Activated CD4-positive, alpha-beta T cell treated with anti-CD3 and anti-CD28 coated beads, Interleukin-2, amount 10 ng/mL, durations not matched to agents 7 days and 5 days (primary cell): ENCODE data around the gene XXYLT1. TPM values are rescaled to one million over a fixed set of nuclear protein-coding genes. Genes with fewer than 3 reads are reported as not detected.
"Not testable (repeated sequence)": the region's sequence is repeated elsewhere in the genome, so short reads cannot be mapped to it uniquely, and the experiment has no call there.

Experiments used
- CTCF ChIA-PET: fragments of 350-600 bp; sonication (Branson Sonifier 250); formaldehyde crosslinking; loops from one replicate; lab custom pipeline; 2021; ENCODE audit warnings: antibody characterized with exemption; lab: Charles Lee
- POLR2A ChIA-PET: fragments of 350-600 bp; sonication (Branson Sonifier 250); formaldehyde crosslinking; loops from one replicate; lab custom pipeline; 2021; ENCODE audit warnings: antibody characterized with exemption; lab: Charles Lee
- DNase-seq: peaks from one replicate; pipeline ENCODE4 v3.0.0-alpha.2; 2020
- H3K27ac Mint-ChIP-seq: one replicate; pipeline ENCODE4 v1.8.0; 2021; ENCODE audit warnings: mild to moderate bottlenecking, moderate library complexity, mixed read lengths
- H3K27me3 Mint-ChIP-seq: one replicate; pipeline ENCODE4 v1.8.0; 2021; ENCODE audit warnings: mixed read lengths
- H3K36me3 Mint-ChIP-seq: one replicate; pipeline ENCODE4 v1.8.0; 2021; ENCODE audit warnings: low read depth, mixed read lengths
- H3K4me1 Mint-ChIP-seq: one replicate; pipeline ENCODE4 v1.8.0; 2021; ENCODE audit warnings: mixed read lengths
- H3K4me3 Mint-ChIP-seq: one replicate; pipeline ENCODE4 v1.8.0; 2021; ENCODE audit warnings: mild to moderate bottlenecking, moderate library complexity, mixed read lengths
- H3K9me3 Mint-ChIP-seq: one replicate; pipeline ENCODE4 v1.8.0; 2021; ENCODE audit warnings: mixed read lengths
- total RNA-seq, 2 experiments: library from RNA; stranded (reverse); gene quantifications; one replicate each; pipeline ENCODE4 v1.2.3, GENCODE V29; 2021

The XXYLT1 gene
- total RNA-seq, 2 experiments from 2014 or later, result 7.7 to 7.8 TPM

DNA sequence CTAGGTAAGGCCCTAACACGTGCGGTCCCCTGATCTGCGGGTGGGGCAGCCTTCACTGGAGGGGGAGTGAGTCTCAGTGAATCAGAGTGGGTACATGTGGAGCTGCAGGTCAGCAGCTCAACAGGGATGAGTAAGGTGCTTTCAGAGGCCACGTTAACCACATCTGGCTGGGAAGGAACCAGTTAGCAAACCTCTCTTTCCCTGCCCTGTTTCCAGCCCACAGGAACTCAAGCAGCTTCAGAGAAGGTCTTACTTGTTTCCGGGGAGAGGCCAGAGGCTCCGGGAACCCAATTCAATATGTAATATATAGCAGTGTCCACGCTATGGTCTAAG lies 175.3 kb downstream of the XXYLT1 start:
- CTCF ChIA-PET, result no interaction called here
- Mint-ChIP-seq H3K4me3 (no peak overlapping the region), H3K27ac (no peak overlapping the region)

DNA sequence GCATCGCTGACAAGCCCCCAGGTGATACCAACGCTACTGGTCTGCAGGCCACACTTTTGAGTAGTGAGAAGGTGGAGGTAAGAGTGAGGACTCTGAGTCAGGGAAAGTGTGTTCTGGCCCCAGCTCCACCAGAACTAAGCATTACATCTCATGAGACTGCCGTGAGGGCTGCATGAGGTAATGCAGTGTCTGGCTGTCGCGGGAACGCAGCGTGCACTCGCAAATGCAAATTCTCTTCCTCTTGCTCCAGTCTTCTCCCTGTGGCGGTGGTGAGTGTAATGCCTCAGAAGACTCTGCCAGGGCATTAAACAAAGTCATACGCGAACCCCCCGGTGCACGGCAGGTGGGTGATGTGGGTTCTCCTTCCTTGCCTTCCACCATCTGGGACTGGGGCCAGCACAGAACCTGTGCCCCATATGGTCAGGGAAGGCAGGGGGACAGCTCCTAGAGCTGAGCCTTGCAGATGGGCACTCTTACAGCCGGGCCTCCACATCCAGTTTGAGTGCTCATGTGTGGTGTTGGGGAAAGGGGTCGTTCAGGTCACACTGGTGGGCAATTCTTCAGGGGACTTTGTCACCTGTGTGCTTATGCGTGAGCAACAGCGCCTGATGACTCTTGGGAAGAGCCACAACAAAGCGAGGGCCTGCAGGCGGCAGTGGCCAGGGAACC lies 175.8 kb downstream of the XXYLT1 start:
- Mint-ChIP-seq H3K4me1 (peaks cover 10% of the 10 kb centered on the region), H3K4me3 (no peak overlapping the region), H3K27me3 (no peaks in the 10 kb centered on the region), H3K9me3 (no peaks in the 10 kb centered on the region), H3K36me3 (no peaks in the 10 kb centered on the region), H3K27ac (no peak overlapping the region)
- ChIA-PET CTCF (no interaction called here), POLR2A (no interaction called here)
- DNase-seq, result no peak

More for the DNA sequence above, 175.3 kb downstream of the XXYLT1 start:
- no peaks in the 10 kb centered on the region for H3K36me3 Mint-ChIP-seq
- POLR2A ChIA-PET, result no interaction called here
- no peak for DNase-seq
- H3K4me1 Mint-ChIP-seq, result peaks cover 14% of the 10 kb centered on the region
- H3K9me3 Mint-ChIP-seq, result no peaks in the 10 kb centered on the region
- H3K27me3 Mint-ChIP-seq, result no peaks in the 10 kb centered on the region

DNA sequence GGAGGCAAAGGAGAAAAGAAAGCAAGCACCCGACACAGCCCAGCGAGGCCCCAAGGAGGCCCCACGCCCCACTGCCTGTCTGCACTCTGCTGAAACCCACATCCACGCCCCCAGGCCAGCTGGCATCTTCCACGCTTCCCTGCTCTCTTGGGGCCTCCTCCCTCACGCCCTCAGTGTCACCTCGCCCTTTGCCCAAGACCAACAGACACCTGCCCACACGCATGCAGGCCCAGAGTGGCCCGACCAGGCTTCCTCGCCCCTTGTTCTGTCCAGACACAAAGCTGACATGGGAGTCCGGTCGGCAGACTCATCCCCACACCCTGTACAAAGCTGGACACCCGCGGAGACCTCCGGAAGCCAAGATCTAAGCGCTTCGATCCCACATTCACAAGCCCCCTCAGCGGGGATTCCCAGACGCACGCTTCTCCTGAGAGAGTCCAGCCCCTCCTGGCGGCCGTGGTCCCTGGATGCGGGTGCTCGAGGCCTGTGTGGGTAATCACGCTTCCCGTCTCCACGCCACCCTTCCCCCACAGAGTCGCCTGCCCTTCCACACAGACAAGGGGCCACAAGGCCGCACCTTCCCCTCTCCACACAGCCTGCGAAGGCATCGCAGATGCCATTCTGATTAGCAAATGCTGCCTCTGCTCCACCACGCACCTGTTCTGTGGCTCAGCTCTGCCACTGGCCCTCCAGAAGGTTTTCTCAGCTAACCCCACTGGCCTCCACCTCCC lies 176.6 kb downstream of the XXYLT1 start:
- no peaks in the 10 kb centered on the region for H3K9me3 Mint-ChIP-seq
- no peaks in the 10 kb centered on the region for H3K36me3 Mint-ChIP-seq
- no peak for DNase-seq
- POLR2A ChIA-PET, result no interaction called here
- CTCF ChIA-PET, result no interaction called here
- H3K27me3 Mint-ChIP-seq, result no peaks in the 10 kb centered on the region
- no peak overlapping the region for H3K27ac Mint-ChIP-seq
- peaks cover 10% of the 10 kb centered on the region for H3K4me1 Mint-ChIP-seq
- no peak overlapping the region for H3K4me3 Mint-ChIP-seq

DNA sequence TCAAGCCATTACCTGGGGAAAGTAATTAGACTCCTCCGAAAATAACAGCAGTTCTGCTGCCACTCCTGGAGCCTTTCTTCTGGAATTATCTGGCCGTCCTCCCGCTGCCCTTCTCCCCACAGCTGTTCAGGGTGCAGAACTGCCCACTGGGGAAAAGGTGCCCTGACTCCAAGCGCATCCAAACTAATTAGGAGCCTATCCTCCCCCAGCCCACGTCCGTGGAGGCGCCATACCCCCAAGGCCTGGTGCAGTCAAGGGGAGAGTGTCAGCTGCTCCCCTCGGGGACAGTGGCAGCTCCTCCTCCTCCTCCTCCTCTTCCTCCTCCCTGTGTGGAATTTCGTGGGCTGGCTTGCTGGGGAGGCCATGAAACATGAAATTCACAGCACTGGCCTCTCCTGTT lies 177.2 kb downstream of the XXYLT1 start:
- CTCF ChIA-PET, result no interaction called here
- no peak for DNase-seq
- POLR2A ChIA-PET, result no interaction called here

DNA sequence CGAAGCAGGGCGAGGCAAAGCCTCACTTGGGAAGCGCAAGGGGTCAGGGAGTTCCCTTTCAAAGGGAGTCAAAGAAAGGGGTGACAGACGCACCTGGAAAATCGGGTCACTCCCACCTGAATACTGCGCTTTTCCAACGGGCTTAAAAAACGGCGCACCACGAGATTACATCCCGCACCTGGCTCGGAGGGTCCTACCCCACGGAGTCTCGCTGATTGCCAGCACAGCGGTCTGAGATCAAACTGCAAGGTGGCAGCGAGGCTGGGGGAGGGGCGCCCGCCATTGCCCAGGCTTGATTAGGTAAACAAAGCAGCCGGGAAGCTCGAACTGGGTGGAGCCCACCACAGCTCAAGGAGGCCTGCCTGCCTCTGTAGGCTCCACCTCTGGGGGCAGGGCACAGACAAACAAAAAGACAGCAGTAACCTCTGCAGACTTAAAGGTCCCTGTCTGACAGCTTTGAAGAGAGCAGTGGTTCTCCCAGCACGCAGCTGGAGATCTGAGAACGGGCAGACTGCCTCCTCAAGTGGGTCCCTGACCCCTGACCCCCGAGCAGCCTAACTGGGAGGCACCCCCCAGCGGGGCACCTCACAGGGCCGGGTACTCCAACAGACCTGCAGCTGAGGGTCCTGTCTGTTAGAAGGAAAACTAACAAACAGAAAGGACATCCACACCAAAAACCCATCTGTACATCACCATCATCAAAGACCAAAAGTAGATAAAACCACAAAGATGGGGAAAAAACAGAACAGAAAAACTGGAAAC lies 182.9 kb downstream of the XXYLT1 start:
- CTCF ChIA-PET, result interaction anchor here (0.7 kb wide), 1 partner anchor 26 kb away, joined by 3 read pairs; no protein-coding TSS in a partner anchor
- H3K27me3 Mint-ChIP-seq, H3K36me3 Mint-ChIP-seq, POLR2A ChIA-PET, H3K27ac Mint-ChIP-seq, DNase-seq, H3K9me3 Mint-ChIP-seq: not testable (repeated sequence)
- Mint-ChIP-seq H3K4me1 (peaks cover 12% of the 10 kb centered on the region), H3K4me3 (peak overlapping the region; percentile 22)

More for the DNA sequence above, 177.2 kb downstream of the XXYLT1 start:
- Mint-ChIP-seq H3K4me1 (peaks cover 10% of the 10 kb centered on the region), H3K27ac (no peak overlapping the region), H3K9me3 (no peaks in the 10 kb centered on the region), H3K27me3 (no peaks in the 10 kb centered on the region), H3K36me3 (no peaks in the 10 kb centered on the region), H3K4me3 (no peak overlapping the region)

DNA sequence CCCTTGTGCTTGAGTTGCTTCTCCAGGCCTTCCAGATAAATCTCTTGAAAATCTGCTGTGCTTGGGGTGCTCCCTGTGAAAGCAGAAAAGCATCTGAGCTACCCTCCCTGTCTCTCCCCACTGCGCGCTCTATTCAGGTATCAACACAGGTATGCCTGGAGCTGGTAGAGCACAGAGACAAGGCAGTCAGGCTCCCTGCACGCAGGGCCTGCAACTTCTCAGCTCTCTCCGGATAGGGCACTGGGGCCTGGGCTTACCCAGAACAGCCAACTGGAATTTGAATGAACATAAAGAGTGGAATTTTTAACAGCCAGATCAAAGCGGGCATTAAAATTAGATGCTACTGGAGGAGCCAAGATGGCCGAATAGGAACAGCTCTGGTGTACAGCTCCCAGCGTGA lies 183.6 kb downstream of the XXYLT1 start:
- H3K4me1 Mint-ChIP-seq, result peaks cover 12% of the 10 kb centered on the region
- H3K27ac Mint-ChIP-seq, result no peak overlapping the region
- no peak for DNase-seq

DNA sequence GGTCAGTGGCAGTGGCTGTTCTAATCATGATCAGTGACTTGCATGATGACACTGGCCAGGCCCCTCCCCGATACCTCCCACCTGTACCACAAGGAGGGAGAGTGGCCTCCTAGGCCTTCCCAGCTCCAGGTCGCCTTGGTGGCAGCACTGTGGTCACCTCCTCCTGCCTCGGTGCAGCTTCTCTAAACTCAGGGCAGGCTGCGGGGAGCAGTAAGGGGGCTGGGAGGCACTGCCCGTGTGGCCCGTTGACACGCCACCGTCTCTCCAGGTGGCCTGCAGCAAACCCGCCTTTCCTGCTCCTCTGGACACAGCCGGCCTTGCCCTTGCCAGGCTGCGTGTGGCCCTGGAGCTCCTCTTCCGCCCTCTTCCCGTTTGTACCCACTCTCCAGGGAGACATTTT lies 184.1 kb downstream of the XXYLT1 start:
- no peak for DNase-seq
- no peaks in the 10 kb centered on the region for H3K27me3 Mint-ChIP-seq
- no peak overlapping the region for H3K4me3 Mint-ChIP-seq
- ChIA-PET CTCF (interaction anchor here (1.2 kb wide), 1 partner anchor 23 kb away, joined by 3 read pairs; no protein-coding TSS in a partner anchor), POLR2A (no interaction called here)
- peaks cover 12% of the 10 kb centered on the region for H3K4me1 Mint-ChIP-seq
- no peaks in the 10 kb centered on the region for H3K9me3 Mint-ChIP-seq
- H3K36me3 Mint-ChIP-seq, result no peaks in the 10 kb centered on the region
- no peak overlapping the region for H3K27ac Mint-ChIP-seq

More for the DNA sequence above, 183.6 kb downstream of the XXYLT1 start:
- Mint-ChIP-seq H3K27me3 (no peaks in the 10 kb centered on the region), H3K9me3 (no peaks in the 10 kb centered on the region), H3K36me3 (no peaks in the 10 kb centered on the region), H3K4me3 (peak overlapping the region; percentile 22)
- POLR2A ChIA-PET, result no interaction called here
- CTCF ChIA-PET, result interaction anchor here (1.2 kb wide), 1 partner anchor 23 kb away, joined by 3 read pairs; no protein-coding TSS in a partner anchor

DNA sequence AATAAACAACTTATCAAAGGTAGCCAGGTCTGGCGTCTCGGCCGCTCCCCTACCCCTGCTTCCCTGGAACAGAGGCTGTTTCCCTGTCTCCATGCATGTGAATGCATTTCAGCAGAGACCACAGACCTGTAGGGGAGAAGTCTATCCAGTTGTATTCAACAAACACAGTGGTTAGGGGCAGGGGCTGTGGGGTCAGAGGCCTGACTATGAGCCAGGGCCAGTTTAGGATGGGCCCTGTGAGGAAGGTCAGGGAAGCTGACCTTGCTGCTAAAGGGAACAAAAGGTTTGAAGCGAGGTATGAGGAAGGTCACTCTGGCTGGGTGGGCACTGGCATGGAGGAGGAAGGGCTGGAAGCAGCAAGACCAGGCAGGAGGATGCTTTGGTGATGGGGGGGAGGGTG lies 184.6 kb downstream of the XXYLT1 start:
- H3K4me3 Mint-ChIP-seq, result no peak overlapping the region
- peaks cover 12% of the 10 kb centered on the region for H3K4me1 Mint-ChIP-seq
- no peaks in the 10 kb centered on the region for H3K27me3 Mint-ChIP-seq
- peak overlapping the region; percentile 15 for H3K27ac Mint-ChIP-seq
- H3K36me3 Mint-ChIP-seq, result no peaks in the 10 kb centered on the region
- H3K9me3 Mint-ChIP-seq, result no peaks in the 10 kb centered on the region
- CTCF ChIA-PET, result interaction anchor here (0.9 to 1.2 kb wide), 2 partner anchors 22 to 414 kb away, joined by 3 read pairs; partner anchors contain the start of gene LSG1
- POLR2A ChIA-PET, result no interaction called here
- DNase-seq, result no peak

DNA sequence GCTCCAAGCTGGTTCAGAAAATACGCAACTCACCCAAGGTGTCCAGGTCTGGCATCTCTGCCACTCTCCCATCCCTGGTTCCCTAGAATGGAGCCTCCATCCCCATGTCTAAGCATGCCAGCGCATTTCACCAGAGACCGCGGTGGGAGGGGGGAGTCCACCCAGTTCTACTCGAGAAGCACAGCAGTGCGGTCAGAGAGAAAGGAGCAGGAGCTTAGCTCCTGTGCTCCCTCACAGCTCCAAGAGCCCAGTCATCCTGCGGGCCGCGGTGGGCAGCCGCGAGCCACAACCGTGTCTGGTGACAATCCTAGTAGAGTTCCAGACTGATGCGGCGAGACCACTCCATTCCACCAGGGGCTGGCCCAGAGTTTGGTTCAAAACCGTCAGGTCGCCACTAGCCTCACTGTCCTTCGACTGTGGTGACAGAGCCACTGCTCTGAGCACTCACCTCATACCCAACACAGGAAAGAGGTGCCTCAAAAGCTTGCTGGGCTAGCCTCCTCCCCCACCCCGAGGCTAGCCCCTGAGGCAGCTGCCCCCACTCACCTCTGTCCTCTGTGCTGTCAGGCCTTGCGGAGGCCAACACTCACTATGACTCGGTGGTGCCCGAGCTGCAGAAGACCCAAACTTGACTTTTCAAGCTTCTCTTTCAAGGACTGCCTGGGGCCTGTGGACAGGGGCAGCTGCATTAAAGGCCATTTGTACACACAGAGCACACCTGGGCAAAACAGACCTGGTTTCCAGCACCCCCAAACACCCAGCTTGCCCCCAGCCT lies 185.4 kb downstream of the XXYLT1 start:
- Mint-ChIP-seq H3K27ac (no peak overlapping the region), H3K4me3 (no peak overlapping the region), H3K36me3 (no peaks in the 10 kb centered on the region), H3K4me1 (peaks cover 12% of the 10 kb centered on the region), H3K9me3 (no peaks in the 10 kb centered on the region), H3K27me3 (no peaks in the 10 kb centered on the region)
- DNase-seq, result no peak
- ChIA-PET CTCF (interaction anchor here (0.7 to 0.9 kb wide), 2 partner anchors 22 to 413 kb away, joined by 3 read pairs; partner anchors contain the start of gene LSG1), POLR2A (no interaction called here)

DNA sequence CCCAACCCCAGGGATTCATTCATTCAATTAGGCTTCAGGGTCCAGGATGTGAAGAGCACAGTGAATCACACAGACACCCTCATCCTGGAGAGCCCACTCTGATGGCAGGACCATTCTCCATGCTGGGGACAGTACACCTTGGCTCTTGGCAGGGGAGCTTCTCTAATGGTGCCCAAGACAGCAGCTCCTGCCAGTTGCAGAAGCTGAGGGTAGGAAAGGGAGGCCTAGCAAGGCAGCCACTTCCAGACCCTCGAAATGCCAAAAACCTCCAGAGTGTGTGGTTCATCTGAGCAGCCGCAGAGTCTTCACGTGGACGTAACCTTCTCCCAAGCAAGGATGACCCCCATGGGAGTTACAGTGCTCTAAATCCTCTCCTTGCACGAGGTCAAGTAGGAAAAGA lies 186.2 kb downstream of the XXYLT1 start:
- Mint-ChIP-seq H3K36me3 (no peaks in the 10 kb centered on the region), H3K4me1 (peaks cover 12% of the 10 kb centered on the region), H3K9me3 (no peaks in the 10 kb centered on the region), H3K4me3 (no peak overlapping the region), H3K27ac (no peak overlapping the region), H3K27me3 (no peaks in the 10 kb centered on the region)
- ChIA-PET CTCF (no interaction called here), POLR2A (interaction anchor here (0.6 kb wide), 1 partner anchor 34 kb away, joined by 5 read pairs; no protein-coding TSS in a partner anchor)
- no peak for DNase-seq

DNA sequence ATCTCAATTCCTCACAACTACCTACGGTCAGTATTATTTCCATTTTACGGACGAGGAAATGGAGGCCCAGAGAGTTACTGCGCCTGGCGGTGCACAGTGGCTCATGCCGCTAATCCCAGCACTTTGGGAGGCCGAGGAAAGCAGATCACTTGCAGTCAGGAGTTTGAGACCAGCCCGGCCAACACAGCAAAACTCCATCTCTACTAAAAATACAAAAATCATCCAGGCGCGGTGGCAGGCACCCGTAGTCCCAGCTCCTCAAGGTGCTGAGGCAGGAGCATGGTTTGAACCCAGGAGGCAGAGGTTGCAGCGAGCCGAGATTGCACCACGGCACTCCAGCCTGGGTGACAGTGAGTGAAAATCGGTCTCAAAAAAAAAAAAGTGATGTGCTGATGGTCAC lies 187.3 kb downstream of the XXYLT1 start:
- ChIA-PET POLR2A (no interaction called here), CTCF (no interaction called here)
- H3K4me3 Mint-ChIP-seq, result no peak overlapping the region
- no peak overlapping the region for H3K27ac Mint-ChIP-seq
- H3K9me3 Mint-ChIP-seq, result no peaks in the 10 kb centered on the region
- peaks cover 12% of the 10 kb centered on the region for H3K4me1 Mint-ChIP-seq
- DNase-seq, result no peak
- H3K27me3 Mint-ChIP-seq, result no peaks in the 10 kb centered on the region
- H3K36me3 Mint-ChIP-seq, result no peaks in the 10 kb centered on the region

DNA sequence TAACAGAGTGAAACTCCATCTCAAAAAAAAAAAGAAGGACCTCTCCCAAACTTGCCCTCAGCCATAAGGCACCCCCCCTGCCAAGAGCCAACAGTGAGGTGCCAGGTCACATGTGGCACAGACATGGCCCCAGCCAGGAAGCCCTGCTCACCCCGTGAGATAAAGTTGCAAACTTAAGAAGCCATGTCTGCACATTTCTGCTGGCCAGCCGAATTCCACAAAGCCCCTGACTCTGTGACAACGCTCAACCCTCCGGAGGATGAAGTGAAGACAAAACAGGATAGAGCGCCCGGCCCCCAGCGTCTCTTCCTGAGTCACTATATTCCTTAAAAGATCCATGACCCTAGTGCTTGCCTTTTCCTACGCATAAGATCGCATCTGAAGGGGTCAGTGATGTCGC lies 188.1 kb downstream of the XXYLT1 start:
- POLR2A ChIA-PET, result no interaction called here

More for the DNA sequence above, 188.1 kb downstream of the XXYLT1 start:
- no peak for DNase-seq
- no peaks in the 10 kb centered on the region for H3K27me3 Mint-ChIP-seq
- H3K36me3 Mint-ChIP-seq, result no peaks in the 10 kb centered on the region
- H3K4me1 Mint-ChIP-seq, result peaks cover 11% of the 10 kb centered on the region
- no peak overlapping the region for H3K27ac Mint-ChIP-seq
- no peak overlapping the region for H3K4me3 Mint-ChIP-seq
- CTCF ChIA-PET, result no interaction called here
- no peaks in the 10 kb centered on the region for H3K9me3 Mint-ChIP-seq
